Lower leg skin (tissue), 4 donors: ENCODE results near the gene FAM83E. TPM values are rescaled to one million over a fixed set of nuclear protein-coding genes. Genes with fewer than 3 reads are reported as not detected.
"Not testable (repeated sequence)": the region's sequence is repeated elsewhere in the genome, so short reads cannot be mapped to it uniquely, and the experiment has no call there.

Experiments
- DNase-seq, 2 donors: peaks; one replicate each; pipeline ENCODE4 v3.0.0-alpha.2; 2019; ENCODE audit warnings: low spot score in 2 of 2
- H3K4me3 ChIP-seq: fragments of 200-600 bp; sonication (generic); 2 replicates; pipeline ENCODE4 v1.5.1; 2017; ENCODE audit warnings: mild to moderate bottlenecking, low read depth; ENCODE audit not compliant: poor library complexity, severe bottlenecking
- POLR2A ChIP-seq, 2 donors: fragments of 450-650 bp; IDR thresholded peaks; one replicate each; pipeline ENCODE4 v1.6.1; 2016 to 2017; ENCODE audit warnings: antibody characterized with exemption in 2 of 2, mild to moderate bottlenecking in 1 of 2, moderate library complexity in 1 of 2
- WGBS, 2 donors: methylation state at CpG; one replicate each; pipeline ENCODE4 v1.1.5; 2018; 5-methylcytosine and 5-hydroxymethylcytosine counted together
- intact Hi-C: fragments of 100-400 bp; cut with DNase I; formaldehyde crosslinking; loops from one replicate; pipeline ENCODE4 v1.15.0; 2023; ENCODE audit warnings: low total_unique reads
- total RNA-seq, 4 donors: library from RNA; depleted of rRNA; stranded (reverse); fragments of >200 nt; gene quantifications; one replicate each; pipeline ENCODE4 v1.1.0, GENCODE V29; 2016
- TF ChIP-seq, protein P1 (sequence below), 3 donors: fragments of 450-650 bp; IDR thresholded peaks; one replicate each; pipeline ENCODE4 v1.5.1; 2016; ENCODE audit warnings: antibody characterized with exemption in 3 of 3, mild to moderate bottlenecking in 3 of 3, moderate library complexity in 2 of 3

The FAM83E gene
- total RNA-seq, 4 donors from 2014 or later = 0.53 to 8.2 (median 3.8) TPM

DNA sequence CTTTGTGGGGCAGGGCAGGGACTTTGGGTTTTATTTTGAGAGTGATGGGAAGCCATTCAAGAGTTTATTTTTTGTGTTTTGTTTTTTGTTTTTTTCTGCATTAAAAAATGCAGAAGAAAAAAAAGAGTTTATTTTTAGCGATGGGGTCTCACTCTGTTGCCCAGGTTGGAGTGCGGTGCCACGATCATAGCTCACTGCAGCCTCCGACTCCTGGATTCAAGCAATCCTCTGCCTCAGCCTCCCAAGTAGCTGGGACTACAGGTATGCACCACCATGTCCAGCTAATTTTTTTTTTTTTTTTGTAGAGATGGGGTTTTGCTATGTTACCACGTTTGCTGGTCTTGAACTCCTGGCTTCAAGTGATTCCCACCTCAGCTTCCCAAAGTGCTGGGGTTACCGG is 43.6 kb upstream of the FAM83E start:
- no peak for DNase-seq
- TF ChIP-seq, protein P1, sequence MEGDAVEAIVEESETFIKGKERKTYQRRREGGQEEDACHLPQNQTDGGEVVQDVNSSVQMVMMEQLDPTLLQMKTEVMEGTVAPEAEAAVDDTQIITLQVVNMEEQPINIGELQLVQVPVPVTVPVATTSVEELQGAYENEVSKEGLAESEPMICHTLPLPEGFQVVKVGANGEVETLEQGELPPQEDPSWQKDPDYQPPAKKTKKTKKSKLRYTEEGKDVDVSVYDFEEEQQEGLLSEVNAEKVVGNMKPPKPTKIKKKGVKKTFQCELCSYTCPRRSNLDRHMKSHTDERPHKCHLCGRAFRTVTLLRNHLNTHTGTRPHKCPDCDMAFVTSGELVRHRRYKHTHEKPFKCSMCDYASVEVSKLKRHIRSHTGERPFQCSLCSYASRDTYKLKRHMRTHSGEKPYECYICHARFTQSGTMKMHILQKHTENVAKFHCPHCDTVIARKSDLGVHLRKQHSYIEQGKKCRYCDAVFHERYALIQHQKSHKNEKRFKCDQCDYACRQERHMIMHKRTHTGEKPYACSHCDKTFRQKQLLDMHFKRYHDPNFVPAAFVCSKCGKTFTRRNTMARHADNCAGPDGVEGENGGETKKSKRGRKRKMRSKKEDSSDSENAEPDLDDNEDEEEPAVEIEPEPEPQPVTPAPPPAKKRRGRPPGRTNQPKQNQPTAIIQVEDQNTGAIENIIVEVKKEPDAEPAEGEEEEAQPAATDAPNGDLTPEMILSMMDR (IDR thresholded peaks at IDR 0.05) = no peak
- TF ChIP-seq POLR2A (IDR thresholded peaks at IDR 0.05) = no peak
- WGBS, 2 donors = 92 to 96% methylated on average over 6 of the region's 6 CpGs
- intact Hi-C loops = no loop called here
- H3K4me3 ChIP-seq = no peak overlapping the region

DNA sequence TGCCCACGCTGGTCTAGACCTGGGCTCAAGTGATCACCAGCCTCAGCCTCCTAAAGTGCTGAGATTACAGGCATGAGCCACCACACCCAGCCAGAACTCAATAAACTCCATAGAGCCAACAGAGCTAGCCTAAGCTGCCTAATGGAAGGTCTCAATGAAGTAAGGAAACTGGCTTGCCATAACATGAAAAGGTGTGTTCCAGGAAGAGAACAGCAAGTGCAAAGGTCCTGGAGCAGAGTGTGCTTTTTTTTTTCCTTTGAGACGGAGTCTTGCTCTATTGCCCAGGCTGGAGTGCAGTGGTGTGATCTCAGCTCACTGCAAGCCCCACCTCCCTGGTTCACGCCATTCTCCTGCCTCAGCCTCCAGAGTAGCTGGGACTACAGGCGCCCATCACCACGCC is 43.0 kb upstream of the FAM83E start:
- H3K4me3 ChIP-seq, DNase-seq, intact Hi-C loops: not testable (repeated sequence)
- WGBS, 2 donors = 92 to 93% methylated on average over 5 of the region's 5 CpGs

DNA sequence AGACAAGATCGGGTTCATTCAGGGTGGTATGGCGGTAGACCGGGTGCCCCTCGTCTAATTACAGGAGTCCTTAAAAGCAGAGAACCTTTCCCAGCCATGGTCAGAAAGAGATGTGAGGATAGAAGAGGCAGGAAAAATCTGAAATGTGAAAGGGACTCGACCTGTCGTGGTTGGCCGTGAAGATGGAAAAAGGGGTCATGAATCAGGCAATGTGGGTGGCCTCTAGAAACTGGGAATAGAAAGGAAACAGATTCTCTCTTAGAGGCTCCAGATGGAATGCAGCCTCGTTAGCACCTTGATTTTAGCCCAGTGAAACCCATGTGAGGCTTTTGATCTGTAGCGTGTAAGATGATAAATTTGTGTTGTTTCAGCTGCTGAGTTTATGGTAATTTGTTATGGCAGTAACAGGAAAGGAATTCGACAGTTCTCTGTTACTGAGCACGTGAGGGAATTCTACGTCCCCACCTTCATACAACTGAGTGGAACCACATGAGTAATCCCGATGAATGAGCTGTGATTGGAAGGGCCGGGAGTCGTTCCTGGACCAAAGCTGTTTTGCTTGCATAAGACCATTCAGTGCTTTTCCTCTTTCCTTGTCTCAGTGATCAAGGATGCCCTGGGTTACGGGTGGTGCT is 42.1 kb upstream of the FAM83E start:
- TF ChIP-seq, protein P1 (IDR thresholded peaks at IDR 0.05) = no peak
- TF ChIP-seq POLR2A (IDR thresholded peaks at IDR 0.05) = no peak
- peak in 1 of 2 donors; percentile 34 for DNase-seq
- intact Hi-C loops = no loop called here
- no peak overlapping the region for H3K4me3 ChIP-seq
- 41 to 50% methylated on average over 16 of the region's 16 CpGs for WGBS, 2 donors

DNA sequence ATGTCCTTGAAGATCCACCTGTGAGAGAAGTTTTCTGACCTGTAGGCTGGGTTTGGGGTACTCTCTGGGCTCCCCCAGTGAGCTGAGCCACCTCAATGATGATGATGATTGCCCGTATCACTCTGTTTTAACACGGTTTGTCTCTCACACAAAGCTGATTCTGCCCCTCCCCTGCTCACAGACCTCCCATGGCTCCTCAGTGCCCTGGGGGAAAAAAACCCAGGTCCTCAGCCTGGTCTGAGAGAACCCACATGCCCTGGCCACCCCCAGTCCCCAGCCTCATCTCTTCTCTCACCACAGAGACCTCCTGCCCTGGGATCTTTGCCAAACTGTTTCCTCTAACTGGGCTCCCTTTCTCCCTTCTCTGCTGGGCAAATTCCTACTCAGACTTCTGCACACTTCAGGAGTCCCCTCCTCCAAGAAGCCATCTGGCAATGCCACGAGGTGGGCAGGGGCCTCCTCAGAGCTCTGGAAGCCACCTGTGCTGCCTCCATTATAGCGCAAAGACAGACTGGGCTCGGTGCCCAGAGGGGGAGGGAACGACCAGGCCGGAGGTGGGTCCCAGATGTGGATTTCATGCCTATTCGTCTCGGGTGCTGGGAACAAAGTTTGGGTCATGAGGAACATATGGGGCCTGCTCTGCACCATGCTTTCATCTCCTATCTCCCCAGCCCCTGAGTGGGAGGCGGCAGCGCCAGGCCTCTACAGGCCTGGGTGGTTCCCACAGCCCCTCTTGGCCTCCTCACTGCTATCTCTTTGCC is 39.6 kb upstream of the FAM83E start:
- WGBS, 2 donors = 43 to 48% methylated on average over 11 of the region's 11 CpGs
- intact Hi-C loops = no loop called here
- H3K4me3 ChIP-seq = no peak overlapping the region
- DNase-seq = no peak
- no peak for TF ChIP-seq POLR2A (IDR thresholded peaks at IDR 0.05)
- TF ChIP-seq, protein P1 (IDR thresholded peaks at IDR 0.05) = no peak

DNA sequence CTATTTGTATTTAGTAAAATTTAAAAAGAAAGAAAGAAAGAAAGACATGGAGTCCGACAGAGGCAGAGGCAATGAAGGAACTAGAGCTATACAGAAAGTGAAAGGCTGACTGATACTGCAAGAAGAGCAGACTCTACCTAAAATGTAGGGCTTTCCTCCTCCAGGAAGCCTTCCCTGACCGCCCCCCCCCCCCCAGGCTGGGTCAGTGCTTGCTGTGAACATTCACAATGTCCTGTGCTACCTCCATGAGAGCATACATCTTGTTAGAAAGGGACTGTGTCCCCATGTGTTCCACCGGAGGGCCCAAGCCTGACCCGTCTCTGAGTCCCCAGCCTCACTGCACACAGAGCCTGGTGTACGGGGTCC is 36.8 kb upstream of the FAM83E start:
- no peak overlapping the region for H3K4me3 ChIP-seq
- 87 to 89% methylated on average over 3 to 5 of the region's 5 CpGs for WGBS, 2 donors
- intact Hi-C loops = no loop called here
- TF ChIP-seq, protein P1 (IDR thresholded peaks at IDR 0.05) = no peak
- TF ChIP-seq POLR2A (IDR thresholded peaks at IDR 0.05) = no peak
- DNase-seq = no peak

DNA sequence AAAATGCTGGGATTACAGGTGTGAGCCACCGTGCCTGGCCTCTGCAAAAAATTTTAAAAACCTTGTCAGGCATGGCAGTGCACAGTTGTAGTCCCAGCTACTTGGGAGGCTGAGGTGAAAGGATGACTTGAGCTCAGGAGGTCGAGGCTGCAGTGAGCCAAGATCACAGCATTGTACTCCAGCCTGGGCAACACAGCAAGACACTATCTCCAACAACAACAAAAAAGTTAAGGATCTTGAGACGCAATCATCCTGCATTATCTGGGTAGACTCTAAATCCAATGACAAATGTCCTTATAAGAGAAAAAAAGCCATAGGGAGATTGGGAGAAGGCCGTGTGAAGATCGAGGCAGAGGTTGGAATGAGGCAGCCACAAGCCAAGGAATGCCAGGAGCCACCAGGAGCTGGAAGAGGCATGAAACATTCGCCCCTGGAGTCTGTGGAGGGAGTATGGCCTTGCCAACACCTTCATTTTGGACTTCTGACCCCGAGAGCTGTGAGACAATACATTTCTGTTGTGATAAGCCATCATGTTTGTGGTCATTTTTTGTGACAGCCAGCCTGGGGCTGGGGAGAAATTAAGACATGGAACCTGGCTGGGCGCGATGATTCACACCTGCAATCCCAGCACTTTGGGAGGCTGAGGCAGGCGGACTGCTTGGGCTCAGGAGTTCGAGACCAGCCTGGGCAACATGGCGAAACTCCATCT is 36.3 kb upstream of the FAM83E start:
- WGBS, 2 donors = 90 to 94% methylated on average over 12 of the region's 12 CpGs
- intact Hi-C loops = no loop called here

More for the DNA sequence above, 36.3 kb upstream of the FAM83E start:
- no peak for DNase-seq
- TF ChIP-seq, protein P1 (IDR thresholded peaks at IDR 0.05) = no peak
- TF ChIP-seq POLR2A (IDR thresholded peaks at IDR 0.05) = no peak
- H3K4me3 ChIP-seq = no peak overlapping the region
